ENCODE measurements around the gene TREM1.

Gene TREM1

DNA sequence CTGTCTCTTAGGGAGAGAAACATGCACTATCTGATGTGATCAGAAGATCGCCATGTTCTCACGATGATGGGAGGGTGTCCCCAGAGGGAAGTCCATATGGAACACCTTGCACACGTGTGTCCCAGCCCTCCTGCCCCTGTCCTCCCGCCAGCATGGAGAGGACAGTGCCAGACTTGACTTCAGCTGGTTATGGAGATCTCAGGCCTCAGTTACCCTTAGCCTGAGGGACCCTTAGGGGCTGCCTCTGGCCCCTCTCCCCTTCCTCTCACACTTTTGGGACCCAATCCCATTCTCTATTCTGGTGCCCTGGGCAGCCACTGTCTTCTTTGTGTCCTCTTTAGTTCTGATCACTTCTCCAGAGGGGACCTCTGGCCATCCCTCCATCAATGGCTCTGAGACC lies 56.8 kb downstream of the TREM1 start:
- Histone ChIP-seq H3K9me3 (ENCODE audit: insufficient read depth, low read depth, low read length) (no peaks in the 10 kb centered on the region), H3K9ac (ENCODE audit: low read depth, low read length) (no peak overlapping the region), H3K27me3 (ENCODE audit: insufficient read depth, low read length) (no peaks in the 10 kb centered on the region), H3K4me1 (ENCODE audit: insufficient read depth, low read length) (no peaks in the 10 kb centered on the region), H3K4me3 (ENCODE audit: low read length) (no peak overlapping the region), H3K27ac (ENCODE audit: low read length) (no peak overlapping the region), H3K36me3 (ENCODE audit: insufficient read depth, low read depth, low read length) (no peaks in the 10 kb centered on the region)

DNA sequence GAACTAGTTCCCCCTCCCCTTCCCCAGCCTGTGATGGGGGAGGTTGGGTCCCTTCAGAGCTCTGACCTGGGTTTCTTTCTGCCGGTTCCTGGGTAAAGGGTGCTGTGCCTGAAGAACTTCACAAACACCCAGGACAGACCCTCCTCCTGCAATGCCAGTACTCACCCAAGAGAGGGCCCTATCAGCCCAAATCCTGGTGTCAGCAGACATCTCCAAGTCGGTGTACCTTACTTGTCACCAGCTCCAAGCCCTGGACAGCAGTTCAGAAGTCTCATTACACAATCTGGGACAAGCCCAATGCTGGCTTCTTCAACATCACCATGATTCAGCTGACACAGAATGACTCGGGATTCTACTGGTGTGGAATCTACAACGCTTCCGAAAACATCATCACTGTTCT lies 57.9 kb downstream of the TREM1 start:
- no peaks in the 10 kb centered on the region for H3K27me3 ChIP-seq (ENCODE audit: insufficient read depth, low read length)
- no peak overlapping the region for H3K4me3 ChIP-seq (ENCODE audit: low read length)
- H3K9me3 ChIP-seq (ENCODE audit: insufficient read depth, low read depth, low read length): no peaks in the 10 kb centered on the region
- H3K27ac ChIP-seq (ENCODE audit: low read length): no peak overlapping the region
- H3K36me3 ChIP-seq (ENCODE audit: insufficient read depth, low read depth, low read length): no peaks in the 10 kb centered on the region
- no peak overlapping the region for H3K9ac ChIP-seq (ENCODE audit: low read depth, low read length)
- H3K4me1 ChIP-seq (ENCODE audit: insufficient read depth, low read length): no peaks in the 10 kb centered on the region

DNA sequence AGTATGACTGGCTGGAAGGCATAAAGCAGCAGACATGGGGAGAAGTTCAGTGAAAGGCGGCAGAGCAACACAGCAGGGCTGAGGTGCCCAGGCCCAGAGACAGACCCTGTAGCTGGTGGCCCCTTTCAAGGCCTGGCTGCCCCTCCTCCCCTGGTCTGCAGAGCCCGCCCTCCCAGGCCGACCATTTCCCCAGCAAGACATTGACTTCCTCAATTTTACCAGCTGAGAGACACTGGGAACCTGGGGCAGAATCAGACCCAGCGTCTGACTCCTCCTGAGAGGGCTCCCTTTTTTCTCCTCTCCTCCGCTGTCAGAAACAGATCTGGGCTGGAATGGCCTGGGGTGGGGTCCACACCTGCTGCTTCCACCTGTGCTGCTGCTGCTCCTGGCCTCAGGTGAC lies 58.4 kb downstream of the TREM1 start, which contains the start of gene TREML4:
TREML4 (plus strand) TSS at position 254 of the 400 bp plus-strand sequence; CDS start at position 333, 79 bp downstream.
- no peak within 1 kb of the TSS for H3K9ac ChIP-seq (ENCODE audit: low read depth, low read length)
- no peak within 1 kb of the TSS for H3K27ac ChIP-seq (ENCODE audit: low read length)
- H3K4me3 ChIP-seq (ENCODE audit: low read length): no peak within 1 kb of the TSS
- H3K4me1 ChIP-seq (ENCODE audit: insufficient read depth, low read length): no peaks in the 10 kb centered on the region
- H3K27me3 ChIP-seq (ENCODE audit: insufficient read depth, low read length): no peaks in the 10 kb centered on the region
- no peaks in the 10 kb centered on the region for H3K36me3 ChIP-seq (ENCODE audit: insufficient read depth, low read depth, low read length)
- H3K9me3 ChIP-seq (ENCODE audit: insufficient read depth, low read depth, low read length): no peaks in the 10 kb centered on the region

DNA sequence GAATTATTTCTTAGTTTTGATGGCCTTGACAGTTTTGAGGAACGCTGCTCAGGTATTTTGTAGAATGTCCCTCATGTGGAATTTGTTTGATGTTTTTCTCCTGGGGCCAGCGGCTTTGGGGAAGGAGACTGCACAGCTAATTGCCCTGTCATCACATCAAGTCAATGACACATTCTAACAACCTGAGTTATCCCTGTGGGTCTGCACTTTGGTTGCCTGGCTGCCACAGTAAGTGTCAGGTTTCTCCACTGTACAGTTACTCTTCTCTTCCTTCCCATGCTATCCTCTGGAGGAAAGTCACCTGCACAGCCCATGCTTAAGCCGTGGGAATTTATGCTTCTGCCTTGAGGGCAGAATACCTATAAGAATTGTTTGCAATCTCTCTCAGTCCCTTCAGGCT lies 59.7 kb downstream of the TREM1 start:
- H3K27ac ChIP-seq (ENCODE audit: low read length): no peak overlapping the region
- H3K9ac ChIP-seq (ENCODE audit: low read depth, low read length): no peak overlapping the region
- no peak overlapping the region for H3K4me3 ChIP-seq (ENCODE audit: low read length)
- no peaks in the 10 kb centered on the region for H3K36me3 ChIP-seq (ENCODE audit: insufficient read depth, low read depth, low read length)
- no peaks in the 10 kb centered on the region for H3K27me3 ChIP-seq (ENCODE audit: insufficient read depth, low read length)
- H3K4me1 ChIP-seq (ENCODE audit: insufficient read depth, low read length): no peaks in the 10 kb centered on the region
- H3K9me3 ChIP-seq (ENCODE audit: insufficient read depth, low read depth, low read length): no peaks in the 10 kb centered on the region

DNA sequence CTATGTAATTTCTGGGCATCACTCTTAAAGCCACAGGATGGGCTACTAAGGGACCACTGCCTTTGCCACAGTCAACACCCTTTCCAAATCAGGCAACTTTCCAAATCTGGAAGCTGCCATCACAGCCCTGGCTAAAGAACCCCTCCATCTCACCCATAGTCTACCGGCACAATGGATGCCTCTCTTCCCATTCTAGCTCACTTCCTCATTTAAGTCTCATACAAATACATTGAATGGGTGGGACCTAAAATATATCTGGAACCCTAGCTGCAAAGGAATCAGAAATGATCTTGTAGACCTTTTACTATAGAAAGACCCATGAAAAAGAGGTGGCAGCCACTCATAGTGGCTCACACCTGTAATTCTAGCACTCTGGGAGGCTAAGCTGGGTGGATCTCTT lies 61.7 kb downstream of the TREM1 start:
- Histone ChIP-seq H3K27ac (ENCODE audit: low read length) (no peak overlapping the region), H3K27me3 (ENCODE audit: insufficient read depth, low read length) (no peaks in the 10 kb centered on the region), H3K4me3 (ENCODE audit: low read length) (no peak overlapping the region), H3K4me1 (ENCODE audit: insufficient read depth, low read length) (no peaks in the 10 kb centered on the region), H3K9me3 (ENCODE audit: insufficient read depth, low read depth, low read length) (0 out of 2 replicates have a peak, but pooled peaks cover 3% of the 10 kb centered on the region), H3K9ac (ENCODE audit: low read depth, low read length) (no peak overlapping the region), H3K36me3 (ENCODE audit: insufficient read depth, low read depth, low read length) (no peaks in the 10 kb centered on the region)
